HG02884 (cell line): ENCODE data around the gene GGA3.
"Not testable (repeated sequence)": the region's sequence is repeated elsewhere in the genome, so short reads cannot be mapped to it uniquely, and the experiment has no call there.

Experiments
- ATAC-seq: cut with Tn5 transposase; IDR thresholded peaks from one replicate; pipeline ENCODE4 v1.9.1; 2021; ENCODE audit warnings: mild to moderate bottlenecking, moderate library complexity; ENCODE audit not compliant: unreplicated experiment

GGA3 gene

DNA sequence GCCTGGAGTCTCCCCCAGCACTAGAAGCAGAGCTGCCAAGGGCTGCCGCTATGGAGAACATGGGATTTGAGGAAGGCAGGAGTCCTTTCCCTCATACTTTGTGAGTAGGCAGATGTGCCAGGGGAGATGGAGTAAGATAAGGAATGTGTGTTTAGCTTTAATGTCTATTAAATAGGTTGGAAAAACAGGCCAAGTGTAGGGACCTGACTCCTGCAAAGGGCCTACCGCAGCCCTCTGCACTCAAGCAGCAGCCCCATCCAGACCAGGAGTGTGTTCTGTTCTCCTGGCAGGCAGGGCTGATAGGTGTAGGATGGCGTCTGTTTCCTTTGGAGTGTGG is 11.4 kb upstream of the GGA3 start:
- no peak for ATAC-seq

DNA sequence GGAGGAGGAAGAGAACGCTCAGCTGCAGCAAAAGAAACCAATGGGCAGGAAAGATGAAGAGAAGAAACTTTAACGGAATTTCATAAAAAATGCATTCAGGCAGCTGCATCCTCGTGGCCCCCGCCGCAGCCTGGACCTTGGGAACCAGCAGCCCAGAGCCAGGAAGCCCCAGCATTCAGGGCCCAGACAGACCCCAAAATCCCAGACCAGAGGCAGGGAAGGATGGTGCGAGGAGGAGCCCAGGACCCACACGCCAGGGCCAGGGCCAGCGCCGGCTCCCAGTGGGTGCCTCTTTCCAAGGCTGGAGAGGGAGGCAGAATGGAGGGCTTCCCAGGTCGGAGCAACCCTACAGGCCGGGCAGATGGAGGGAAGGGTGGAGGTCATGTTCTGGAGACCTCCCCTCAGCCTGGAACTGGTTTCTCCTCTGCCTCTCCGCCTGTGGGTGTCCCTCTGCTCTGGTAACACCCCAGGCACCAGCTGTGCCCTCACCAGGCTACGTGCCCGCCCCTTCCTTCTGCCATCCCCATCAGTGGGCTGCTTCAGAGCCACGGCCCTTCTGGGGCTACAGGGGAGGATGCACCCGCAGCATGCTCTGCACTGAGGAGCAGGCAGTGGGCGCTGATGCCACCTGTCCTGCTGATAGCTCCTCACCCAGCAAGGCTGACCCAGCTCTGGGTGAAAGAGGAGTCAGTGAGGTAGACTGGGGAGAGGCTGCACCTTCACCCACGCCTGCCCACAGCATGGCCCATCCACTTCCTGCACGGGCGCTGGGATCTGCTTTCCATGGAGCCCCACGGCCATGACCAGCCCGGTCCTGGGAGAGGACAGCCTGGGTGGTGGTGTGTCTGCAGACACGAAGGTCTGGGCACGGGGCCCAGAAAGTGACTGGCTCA is 10.8 kb upstream of the GGA3 start:
- no peak for ATAC-seq

GRCh38 chr17:75271233-75271954 is 10.0 kb upstream of the GGA3 start:
- ATAC-seq: no peak

DNA sequence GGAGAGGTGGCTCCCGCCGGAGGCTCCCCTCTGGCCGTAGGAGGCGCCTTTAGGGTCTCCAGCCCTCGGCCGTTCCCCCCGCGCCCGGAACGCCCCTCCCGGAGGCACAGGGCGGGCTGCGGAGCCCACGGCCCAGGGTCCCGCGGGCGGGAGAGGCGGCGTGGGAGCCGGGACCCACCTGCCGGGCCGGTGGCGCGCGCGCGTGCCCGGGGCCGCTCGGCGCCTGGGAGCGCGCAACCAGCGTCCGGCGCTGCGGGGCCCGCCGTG is 9.5 kb upstream of the GGA3 start, which contains the start of gene MIF4GD:
Gene MIF4GD (minus strand): TSS at position 266 of the 267 bp plus-strand sequence. CDS start 1,036 bp downstream, outside the sequence.
- no peak for ATAC-seq

- ATAC-seq: no peak
These were observed 9.0 kb upstream of the GGA3 start for GRCh38 chr17:75270218-75270965.

- ATAC-seq: no peak
These were observed 8.4 kb upstream of the GGA3 start for GRCh38 chr17:75269844-75270217.

DNA sequence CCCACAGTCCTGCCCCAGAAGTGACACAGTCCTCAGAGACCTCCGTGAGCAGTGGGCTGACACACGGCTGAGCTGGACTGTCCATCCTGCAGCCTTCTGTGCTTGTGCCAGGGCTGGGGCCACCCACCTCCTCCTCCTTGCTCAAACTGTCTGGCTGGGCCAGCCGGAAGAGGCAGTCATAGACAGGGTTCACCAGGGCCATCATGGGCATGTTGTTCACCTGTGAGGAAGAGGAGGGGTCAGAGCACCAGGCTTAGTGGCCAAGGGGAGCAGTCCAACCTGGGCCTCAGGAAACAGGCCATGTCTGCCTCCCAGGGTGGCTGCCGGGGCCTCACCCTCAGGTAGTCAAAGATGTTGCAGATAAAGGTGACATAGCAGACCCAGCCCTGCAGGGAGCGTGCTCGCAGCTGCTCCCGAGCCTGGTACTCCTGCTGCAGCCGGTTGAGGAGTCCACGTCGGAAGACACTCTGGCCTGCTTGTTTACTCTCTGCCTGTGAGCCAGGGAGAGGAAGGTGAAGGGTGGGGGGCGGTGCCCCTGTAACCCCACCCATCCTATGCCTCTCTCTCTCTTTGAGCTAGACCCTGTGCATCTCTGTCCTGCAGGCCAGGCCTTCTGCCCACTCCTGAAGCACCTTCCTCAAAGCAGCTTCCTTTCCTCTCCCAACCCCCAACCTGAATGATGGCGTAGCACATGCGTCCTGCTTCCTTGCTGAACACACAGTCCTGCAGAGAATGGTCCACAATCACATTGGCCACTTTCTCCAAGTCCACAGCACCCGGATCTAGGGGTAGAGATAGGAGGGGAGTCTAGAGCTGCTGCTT is 6.2 kb upstream of the GGA3 start:
- ATAC-seq: no peak

DNA sequence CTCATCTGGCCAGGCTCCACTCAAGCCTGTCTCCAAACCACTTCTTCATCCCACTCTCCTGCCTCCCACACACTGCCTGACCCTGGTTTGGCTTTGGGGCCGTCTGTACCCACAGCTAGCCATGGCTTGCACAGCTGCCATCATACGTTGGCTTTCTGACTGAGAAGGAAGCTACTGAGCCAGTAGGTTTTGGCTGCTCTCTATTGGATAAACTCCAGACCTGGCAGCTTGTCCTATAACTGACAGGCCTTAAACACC is 5.7 kb upstream of the GGA3 start:
- no peak for ATAC-seq

- ATAC-seq: no peak
These were observed 5.1 kb upstream of the GGA3 start for GRCh38 chr17:75266316-75267152.

- no peak for ATAC-seq
These were observed 4.4 kb upstream of the GGA3 start for GRCh38 chr17:75265614-75266315.

GRCh38 chr17:75263055-75263454 is 1.6 kb upstream of the GGA3 start:
- no peak for ATAC-seq

DNA sequence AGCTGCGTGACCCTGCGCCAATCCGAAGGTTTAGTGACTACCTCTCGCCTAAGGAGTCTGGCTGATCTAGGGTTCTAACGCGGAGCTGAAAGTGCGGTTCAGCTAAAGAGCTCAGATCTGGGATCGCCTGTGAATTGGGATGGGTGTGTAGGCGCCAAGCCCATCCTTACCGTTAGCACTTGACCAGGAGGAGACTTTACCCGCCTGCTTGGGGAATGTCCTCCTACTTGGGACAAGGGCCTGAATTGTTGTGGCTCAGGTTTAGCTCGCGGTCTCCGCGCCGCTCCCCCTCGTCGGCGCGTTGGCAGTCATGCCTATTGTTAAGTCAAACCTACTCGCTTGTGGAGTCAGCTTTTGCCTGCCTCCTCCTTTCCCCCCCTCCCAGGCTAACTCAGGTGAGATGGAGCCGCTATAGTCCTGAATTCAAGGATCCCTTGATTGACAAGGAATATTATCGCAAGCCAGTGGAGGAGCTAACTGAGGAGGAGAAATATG is 753 bp upstream of the GGA3 start:
- no peak for ATAC-seq

GRCh38 chr17:75260641-75261335 is 618 bp downstream of the GGA3 start:
- peak; percentile 13 for ATAC-seq

DNA sequence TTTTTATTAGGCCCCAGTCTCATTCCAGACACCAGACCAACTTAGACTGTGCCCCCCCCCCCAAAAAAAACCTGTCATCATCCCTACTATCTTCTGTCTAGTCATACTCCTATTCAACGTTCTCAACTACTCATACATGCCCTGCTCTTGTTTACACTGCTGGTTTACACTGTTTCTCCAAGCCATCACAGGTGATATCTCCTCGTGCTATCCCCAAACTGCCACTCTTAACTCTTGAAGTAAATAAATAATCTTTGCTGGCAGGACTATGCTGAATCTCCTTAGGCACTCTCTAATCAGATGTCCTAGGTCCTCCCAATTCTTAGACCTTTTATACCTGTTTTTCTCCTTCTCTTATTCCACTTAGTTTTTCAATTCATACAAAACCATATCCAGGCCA is 4.2 kb downstream of the GGA3 start:
- not testable (repeated sequence) for ATAC-seq

DNA sequence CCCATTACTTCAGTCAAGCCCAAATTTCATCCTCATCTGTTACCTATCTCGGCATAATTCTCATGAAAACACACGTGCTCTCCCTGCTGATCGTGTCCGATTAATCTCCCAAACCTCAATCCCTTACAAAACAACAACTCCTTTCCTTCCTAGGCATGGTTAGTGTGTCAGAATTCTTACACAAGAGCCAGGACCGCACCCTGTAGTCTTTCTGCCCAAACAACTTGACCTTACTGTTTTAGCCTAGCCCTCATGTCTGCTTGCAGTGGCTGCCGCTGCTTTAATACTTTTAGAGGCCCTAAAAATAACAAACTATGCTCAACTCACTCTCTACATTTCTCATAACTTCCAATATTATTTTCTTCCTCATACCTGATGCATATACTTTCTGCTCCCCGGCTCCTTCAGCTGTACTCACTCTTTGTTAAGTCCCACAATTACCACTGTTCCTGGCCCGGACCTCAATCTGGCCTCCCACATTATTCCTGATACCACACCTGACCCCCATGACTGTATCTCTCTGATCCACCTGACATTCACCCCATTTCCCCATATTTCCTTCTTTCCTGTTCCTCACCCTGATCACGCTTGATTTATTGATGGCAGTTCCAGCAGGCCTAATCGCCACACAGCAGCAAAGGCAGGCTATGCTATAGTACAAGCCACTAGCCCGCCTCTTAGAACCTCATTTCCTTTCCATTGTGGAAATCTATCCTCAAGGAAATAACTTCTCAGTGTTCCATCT is 5.3 kb downstream of the GGA3 start:
- ATAC-seq: not testable (repeated sequence)

GRCh38 chr17:75252039-75252816 is 9.2 kb downstream of the GGA3 start:
- ATAC-seq: no peak

DNA sequence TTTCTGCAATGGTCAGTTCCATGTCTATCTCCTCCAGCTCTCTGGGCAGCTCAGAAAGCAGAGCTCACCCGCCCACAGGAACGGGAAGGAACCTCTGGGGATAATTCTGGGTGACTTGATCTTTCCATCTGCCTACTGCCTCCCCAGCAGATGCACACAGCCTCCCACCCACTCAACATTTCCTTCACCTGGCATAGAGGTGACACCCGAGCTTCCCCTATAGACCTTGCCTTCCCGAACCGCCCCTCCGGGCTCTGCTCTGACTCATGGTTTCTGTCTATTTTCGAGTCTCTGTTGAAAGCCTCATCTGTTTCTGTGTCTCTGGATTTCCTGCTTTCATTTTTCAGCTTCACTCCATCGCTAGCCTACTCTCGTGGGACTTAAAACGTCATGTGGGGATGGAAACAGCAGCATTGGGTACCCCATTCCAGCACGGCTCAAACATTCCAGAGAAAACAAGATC is 11.4 kb downstream of the GGA3 start:
- ATAC-seq: peak; percentile 81
